GM12891 (cell line): Measurements from ENCODE around the gene CORO1C.

Source experiments
- POLR2AphosphoS5 ChIP-seq: IDR thresholded peaks from 2 replicates; pipeline ENCODE4 v1.6.1; 2011; ENCODE audit warnings: low read depth, low read length, control low read depth
- TAF1 ChIP-seq: IDR thresholded peaks from 2 replicates; pipeline ENCODE4 v1.6.1; 2011; ENCODE audit warnings: low read depth, low read length, control low read depth

DNA sequence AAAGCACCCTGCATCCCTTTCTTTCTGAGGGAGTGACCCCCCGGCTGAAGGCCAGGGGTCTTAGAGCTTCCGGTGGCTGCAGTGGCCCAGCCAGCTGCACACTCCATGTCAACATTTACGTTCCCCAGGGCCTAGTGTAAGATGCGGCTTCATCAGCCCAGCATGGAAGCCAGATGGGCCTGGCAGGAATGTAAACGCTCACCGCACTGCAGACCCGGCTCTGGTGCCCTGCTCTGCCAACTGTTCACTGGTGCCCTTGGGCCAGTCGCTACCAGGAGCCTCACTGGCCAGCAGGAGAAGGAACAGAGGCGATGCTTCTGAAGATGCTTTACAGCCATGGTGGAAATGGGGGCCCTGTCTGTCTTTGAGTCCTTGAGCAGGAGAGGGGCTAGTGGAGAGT is 124.8 kb downstream of the CORO1C start:
- TF ChIP-seq TAF1 (no peak), POLR2AphosphoS5 (no peak)
